HT-29 (cell line): Measurements from ENCODE around the gene SFTA2. TPM values are rescaled to one million over a fixed set of nuclear protein-coding genes. Genes with fewer than 3 reads are reported as not detected.
"Not testable (repeated sequence)": the region's sequence is repeated elsewhere in the genome, so short reads cannot be mapped to it uniquely, and the experiment has no call there.

Source experiments
- DNase-seq: peaks from one replicate; pipeline ENCODE4 v3.0.0-alpha.2; 2015; ENCODE audit warnings: low spot score
- total RNA-seq: library from RNA; depleted of rRNA; stranded (reverse); fragments of >200 nt; shearing (Covaris generic); gene quantifications from 2 replicates; pipeline ENCODE4 v1.2.3, GENCODE V29; 2014

Gene SFTA2
- total RNA-seq, 1 experiment from 2014 or later = 4.7 TPM

DNA sequence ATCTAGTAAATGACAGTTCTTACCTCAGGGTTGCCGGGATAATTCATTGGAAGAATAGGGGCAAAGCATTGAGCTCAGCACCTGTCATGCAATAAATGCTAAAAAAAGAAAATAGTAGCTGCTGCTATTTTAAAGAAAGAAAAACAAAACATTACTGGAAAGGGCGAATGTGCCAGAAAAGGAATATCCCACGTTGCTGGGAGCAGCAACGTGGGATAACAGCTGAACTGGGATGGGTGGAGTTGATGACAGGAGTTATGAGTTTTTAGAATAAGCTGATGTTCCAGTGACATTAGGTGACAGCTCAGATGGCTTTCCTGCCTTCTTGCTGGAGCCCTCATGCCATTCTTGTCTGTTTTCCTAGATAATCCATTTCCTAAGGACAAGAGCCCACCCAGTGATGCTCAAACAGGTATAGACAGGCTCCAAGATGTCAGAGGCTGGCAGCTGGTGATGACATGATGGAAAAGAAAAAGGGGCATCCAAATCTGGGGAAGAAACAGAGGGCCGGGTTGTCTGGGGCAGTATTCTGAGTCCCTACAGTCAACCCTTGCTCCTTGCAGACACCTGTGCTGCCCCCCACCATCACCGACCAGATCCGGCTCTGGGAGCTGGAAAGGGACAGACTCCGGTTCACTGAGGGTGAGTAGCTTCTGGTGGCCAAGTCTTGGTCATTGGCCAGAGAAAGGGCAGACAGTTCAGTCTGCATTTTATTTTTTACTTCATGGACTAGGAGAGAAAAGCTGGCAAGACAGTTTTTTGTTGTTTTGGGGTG lies 19.0 kb downstream of the SFTA2 start:
- no peak for DNase-seq

GRCh38 chr6:30910473-30910872 lies 21.5 kb downstream of the SFTA2 start:
- not testable (repeated sequence) for DNase-seq

DNA sequence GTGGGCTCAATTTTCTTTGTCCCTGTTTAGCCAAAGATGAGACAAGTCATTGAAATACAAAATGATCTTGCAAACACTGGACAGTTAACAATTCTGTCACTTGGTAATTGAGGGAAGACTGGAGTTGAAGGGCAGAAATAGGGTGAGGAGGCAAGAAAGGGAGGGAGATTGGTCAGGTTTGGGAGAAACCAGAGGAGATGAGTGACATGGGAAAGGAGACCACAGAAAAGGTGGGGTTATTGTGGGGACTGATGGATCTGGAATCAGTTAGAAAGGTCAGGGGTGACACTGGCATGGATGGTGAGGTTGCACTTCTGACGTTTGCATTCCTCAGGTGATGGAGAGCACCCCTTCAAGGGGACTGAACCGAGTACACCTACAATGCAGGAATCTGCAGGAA lies 23.3 kb downstream of the SFTA2 start:
- no peak for DNase-seq

DNA sequence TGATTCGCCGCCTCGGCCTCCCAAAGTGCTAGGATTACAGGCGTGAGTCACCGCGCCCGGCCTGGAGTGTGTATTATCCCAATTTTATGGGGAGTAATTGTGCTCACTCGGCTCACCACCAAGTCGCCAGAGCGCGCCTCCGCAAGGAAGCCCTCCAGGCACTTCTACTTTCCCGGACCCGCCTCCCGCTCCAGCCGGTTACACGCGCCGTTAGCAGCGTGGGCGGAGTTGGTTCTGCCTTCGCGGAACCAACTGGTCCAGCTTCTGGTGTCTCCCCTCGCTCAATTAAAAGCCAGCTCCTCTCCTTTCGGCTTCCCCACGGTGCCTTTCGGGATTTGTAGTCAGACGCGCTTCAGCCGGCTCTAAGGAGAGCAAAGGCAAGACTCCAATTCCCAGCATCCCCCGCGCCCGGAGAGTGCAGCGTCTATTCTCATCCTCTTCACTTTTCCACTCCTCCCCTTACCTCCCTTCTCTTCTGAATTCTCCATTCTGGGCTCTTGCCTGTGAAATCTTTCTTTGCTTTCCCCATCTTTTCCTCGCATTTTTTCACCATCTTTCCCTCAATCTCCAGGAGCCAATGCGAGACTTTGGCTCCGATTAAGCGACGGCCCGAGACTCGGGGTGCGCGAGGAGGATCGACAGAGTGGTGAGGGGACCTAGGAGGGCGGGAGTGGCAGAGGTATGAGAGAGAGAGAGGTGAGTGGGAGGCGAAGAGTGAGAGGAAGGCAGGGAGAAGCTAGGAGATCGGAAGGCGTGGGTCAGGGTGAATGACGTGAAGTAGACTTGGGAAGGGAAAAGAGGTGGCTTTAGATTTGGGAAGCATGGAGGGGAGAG lies 24.0 kb downstream of the SFTA2 start, which contains the start of gene GTF2H4:
Gene GTF2H4, plus strand, starts transcription at position 450 of the 834 bp plus-strand sequence.
- DNase-seq = peak; percentile 99

GRCh38 chr6:30907290-30907757 lies 24.6 kb downstream of the SFTA2 start:
- not testable (repeated sequence) for DNase-seq

DNA sequence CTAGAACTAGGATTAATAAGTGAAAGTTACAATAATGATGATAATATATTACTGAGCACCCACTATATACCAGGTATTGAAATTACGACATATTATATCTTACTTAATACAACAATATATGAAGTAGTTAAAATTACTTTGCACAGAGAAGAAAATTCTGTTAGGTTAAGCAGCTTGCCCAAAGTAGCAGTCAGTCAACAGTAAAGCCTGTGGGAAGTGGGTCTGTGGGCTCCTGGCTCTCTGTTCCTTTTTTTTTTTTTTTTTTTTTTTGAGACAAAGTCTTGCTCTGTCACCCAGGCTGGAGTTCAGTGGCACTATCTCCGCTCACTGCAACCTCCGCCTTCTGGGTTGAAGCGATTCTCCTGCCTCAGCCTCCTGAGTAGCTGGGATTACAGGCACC lies 28.7 kb downstream of the SFTA2 start:
- no peak for DNase-seq

DNA sequence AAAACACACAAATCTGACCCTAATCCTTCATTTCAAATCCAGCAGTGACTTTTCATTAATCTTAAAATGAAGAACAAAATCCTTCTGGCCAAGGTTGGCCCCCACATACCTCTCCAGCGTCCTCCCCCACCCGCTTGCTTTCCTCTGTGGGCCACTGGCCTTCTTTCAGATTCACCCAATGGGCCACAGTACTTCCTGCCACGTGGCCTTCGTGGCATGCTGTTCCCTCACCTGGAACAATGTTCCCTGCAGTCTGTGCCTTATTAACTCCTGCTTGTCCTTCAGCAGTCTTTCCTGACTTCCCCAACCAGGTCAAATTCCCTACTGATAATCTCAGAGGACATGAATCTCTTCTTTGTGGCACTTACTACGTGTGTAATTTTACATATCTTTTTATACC lies 29.3 kb downstream of the SFTA2 start:
- no peak for DNase-seq

- DNase-seq = not testable (repeated sequence)
Observed at GRCh38 chr6:30902196-30902595, 29.8 kb downstream of the SFTA2 start.

- no peak for DNase-seq
Observed at GRCh38 chr6:30901436-30901835, 30.5 kb downstream of the SFTA2 start.

DNA sequence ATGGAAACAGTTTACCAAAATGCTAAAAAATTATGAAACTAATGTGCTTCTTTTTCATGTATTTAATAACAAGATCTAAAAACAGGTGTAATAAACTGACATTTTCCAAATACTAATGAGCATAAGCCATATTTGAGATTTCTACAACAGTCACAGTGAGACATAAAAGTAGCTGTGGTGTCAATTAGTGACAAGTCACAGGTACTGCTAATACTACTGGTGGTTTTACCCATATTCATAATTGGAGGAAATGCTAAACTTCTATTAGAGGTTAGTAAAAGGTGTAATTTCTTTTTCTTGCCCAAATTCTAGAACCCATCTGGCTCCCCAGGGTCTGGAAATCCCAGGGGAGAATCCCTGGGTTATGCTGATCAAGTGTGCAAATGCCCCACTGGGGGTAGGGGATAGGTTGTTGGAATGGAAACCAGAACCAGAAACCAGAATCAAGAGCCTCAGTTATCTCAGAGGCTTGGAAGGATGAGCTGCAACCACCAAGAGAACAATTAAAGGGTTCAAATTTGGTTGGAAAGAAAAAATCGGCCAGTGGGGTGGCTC lies 31.0 kb downstream of the SFTA2 start:
- DNase-seq = no peak

- no peak for DNase-seq
Observed at GRCh38 chr6:30898750-30899360, 33.1 kb downstream of the SFTA2 start.

DNA sequence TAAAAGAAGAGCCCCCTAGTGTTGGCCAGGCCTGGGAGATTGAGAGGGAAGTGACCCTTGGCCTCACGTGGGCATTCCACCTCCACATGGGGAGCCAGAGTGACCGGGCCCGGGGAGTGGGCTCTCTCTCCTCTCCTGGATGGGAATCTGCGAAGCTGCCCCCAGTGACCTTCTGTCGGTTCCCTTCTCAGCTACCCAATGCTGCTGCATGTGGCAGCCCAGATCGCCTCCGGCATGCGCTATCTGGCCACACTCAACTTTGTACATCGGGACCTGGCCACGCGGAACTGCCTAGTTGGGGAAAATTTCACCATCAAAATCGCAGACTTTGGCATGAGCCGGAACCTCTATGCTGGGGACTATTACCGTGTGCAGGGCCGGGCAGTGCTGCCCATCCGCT lies 34.1 kb downstream of the SFTA2 start:
- DNase-seq = no peak

GRCh38 chr6:30896541-30896940 lies 35.4 kb downstream of the SFTA2 start:
- DNase-seq = no peak

DNA sequence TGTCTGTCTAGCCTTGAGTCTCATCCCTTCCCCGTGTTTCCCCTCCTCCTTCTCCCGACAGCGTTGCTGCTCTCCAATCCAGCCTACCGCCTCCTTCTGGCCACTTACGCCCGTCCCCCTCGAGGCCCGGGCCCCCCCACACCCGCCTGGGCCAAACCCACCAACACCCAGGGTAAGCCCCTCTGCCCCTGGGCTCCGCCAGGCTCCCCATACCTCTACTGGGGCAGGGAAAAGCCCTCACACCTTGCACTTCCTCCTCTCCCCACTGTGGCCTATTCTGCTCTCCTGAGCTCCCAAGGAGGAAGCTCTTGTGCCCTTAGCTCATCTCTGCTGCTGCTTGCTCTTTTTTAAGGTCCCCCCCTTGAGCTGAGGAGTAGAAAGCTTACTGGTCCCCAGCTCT lies 36.6 kb downstream of the SFTA2 start:
- no peak for DNase-seq

- no peak for DNase-seq
Observed at GRCh38 chr6:30894935-30895334, 37.0 kb downstream of the SFTA2 start.

DNA sequence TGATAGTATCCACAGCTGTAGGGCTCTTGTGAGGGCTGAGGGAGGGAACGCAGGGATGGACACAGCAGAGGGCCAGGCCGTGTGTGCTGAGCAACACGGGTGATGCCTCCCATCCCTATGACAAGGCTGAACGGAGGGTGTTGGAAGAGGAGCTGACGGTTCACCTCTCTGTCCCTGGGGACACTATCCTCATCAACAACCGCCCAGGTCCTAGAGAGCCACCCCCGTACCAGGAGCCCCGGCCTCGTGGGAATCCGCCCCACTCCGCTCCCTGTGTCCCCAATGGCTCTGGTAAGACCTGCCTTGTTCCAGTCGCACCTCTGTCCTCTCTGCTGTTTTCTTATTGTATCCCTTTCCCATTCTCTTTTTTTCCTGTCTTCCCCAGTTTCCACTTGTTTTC lies 37.6 kb downstream of the SFTA2 start:
- DNase-seq = no peak

GRCh38 chr6:30893666-30894065 lies 38.3 kb downstream of the SFTA2 start:
- DNase-seq = no peak

GRCh38 chr6:30893001-30893591 lies 38.9 kb downstream of the SFTA2 start:
- no peak for DNase-seq

DNA sequence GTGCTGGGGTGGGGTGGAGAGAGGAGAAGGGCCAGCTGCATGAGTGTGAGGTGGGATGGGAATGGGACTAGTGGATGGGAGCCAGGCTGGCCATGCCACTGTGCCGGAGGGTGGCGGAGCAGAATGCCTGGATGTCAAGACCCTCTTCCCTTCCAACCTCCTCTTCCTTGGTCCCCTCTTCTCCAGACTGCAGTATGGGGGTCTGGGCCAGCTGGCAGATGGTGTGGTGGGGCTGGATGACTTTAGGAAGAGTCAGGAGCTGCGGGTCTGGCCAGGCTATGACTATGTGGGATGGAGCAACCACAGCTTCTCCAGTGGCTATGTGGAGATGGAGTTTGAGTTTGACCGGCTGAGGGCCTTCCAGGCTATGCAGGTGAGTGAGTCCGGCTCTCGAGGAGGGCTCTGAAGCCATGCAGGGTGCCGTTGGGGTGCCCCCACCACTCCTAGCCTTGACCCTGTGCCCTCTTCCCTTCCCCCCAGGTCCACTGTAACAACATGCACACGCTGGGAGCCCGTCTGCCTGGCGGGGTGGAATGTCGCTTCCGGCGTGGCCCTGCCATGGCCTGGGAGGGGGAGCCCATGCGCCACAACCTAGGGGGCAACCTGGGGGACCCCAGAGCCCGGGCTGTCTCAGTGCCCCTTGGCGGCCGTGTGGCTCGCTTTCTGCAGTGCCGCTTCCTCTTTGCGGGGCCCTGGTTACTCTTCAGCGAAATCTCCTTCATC lies 40.0 kb downstream of the SFTA2 start:
- no peak for DNase-seq

- no peak for DNase-seq
Observed at GRCh38 chr6:30891450-30891723, 40.6 kb downstream of the SFTA2 start.
